ENCODE data around the gene CACNB2.

Gene CACNB2

DNA sequence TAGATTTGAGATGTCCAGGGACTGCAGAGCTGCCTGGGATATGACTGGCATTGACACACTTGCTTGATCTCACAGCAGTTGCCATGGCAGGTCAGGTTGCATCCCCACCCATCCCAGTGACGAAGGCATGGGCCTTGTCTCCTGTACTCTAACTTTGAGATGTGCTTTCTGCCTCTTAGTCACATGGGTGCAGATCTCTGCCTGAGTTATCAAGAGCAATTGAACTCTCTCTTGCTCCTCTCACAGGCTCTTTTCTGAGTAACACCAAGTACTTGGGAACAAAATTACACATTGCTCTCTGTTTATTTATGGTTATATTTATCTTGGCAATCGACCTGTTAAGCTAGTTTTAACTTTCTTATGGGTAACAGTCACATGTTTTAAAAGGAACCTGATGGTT is 273.8 kb downstream of the CACNB2 start:
- Histone ChIP-seq H3K4me3 (ENCODE audit: low read length) (no peak overlapping the region), H3K4me2 (ENCODE audit: low read length) (no peak overlapping the region), H3K9me2 (replicated peaks; ENCODE audit: control insufficient read depth, low read length) (no peaks in the 10 kb centered on the region), H3K9me3 (ENCODE audit: control insufficient read depth, insufficient read depth, low read length) (no peaks in the 10 kb centered on the region), H3K79me2 (ENCODE audit: control insufficient read depth, low read length) (no peaks in the 10 kb centered on the region), H3K4me1 (ENCODE audit: control insufficient read depth, low read length) (peaks cover 8% of the 10 kb centered on the region), H3K27me3 (ENCODE audit: control insufficient read depth, low read length) (no peaks in the 10 kb centered on the region), H3K36me3 (ENCODE audit: control insufficient read depth, low read length) (no peaks in the 10 kb centered on the region), H4K20me1 (ENCODE audit: control insufficient read depth, insufficient read depth, low read depth, low read length) (no peaks in the 10 kb centered on the region), H3K27ac (ENCODE audit: low read depth, low read length) (no peak overlapping the region), H3F3A (ENCODE audit: control insufficient read depth, insufficient read depth) (no peaks in the 10 kb centered on the region)
- TF ChIP-seq, protein P1, sequence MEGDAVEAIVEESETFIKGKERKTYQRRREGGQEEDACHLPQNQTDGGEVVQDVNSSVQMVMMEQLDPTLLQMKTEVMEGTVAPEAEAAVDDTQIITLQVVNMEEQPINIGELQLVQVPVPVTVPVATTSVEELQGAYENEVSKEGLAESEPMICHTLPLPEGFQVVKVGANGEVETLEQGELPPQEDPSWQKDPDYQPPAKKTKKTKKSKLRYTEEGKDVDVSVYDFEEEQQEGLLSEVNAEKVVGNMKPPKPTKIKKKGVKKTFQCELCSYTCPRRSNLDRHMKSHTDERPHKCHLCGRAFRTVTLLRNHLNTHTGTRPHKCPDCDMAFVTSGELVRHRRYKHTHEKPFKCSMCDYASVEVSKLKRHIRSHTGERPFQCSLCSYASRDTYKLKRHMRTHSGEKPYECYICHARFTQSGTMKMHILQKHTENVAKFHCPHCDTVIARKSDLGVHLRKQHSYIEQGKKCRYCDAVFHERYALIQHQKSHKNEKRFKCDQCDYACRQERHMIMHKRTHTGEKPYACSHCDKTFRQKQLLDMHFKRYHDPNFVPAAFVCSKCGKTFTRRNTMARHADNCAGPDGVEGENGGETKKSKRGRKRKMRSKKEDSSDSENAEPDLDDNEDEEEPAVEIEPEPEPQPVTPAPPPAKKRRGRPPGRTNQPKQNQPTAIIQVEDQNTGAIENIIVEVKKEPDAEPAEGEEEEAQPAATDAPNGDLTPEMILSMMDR (IDR thresholded peaks at IDR 0.05; ENCODE audit: low read depth, low read length, poor library complexity, severe bottlenecking), result no peak
- no peak for TF ChIP-seq EZH2phosphoT487 (IDR thresholded peaks at IDR 0.05; ENCODE audit: borderline replicate concordance, low read length)

DNA sequence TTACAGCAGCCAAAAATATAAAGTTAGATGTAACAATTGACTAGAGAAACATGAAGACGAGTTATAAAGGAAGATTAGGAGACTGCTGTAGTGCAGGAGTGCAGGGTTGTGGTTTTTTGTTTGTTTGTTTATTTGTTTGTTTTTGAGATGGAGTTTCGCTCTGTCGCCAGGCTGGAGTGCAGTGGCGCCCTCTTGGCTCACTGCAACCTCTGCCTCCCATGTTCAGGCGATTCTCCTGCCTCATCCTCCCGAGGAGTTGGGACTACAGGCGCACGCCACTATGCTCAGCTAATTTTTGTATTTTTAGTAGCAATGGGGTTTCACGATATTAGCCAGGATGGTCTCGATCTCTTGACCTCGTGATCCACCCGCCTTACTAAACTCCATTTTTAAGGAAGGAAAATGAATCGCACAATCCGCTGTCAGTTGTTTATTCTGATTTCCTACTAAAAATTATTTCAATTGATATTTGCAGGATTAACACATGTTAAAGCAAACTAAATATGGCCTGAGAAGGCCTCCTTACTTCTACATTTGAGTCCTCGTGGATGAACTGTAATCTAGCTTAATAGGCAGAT is 277.8 kb downstream of the CACNB2 start:
- Histone ChIP-seq H3F3A (ENCODE audit: control insufficient read depth, insufficient read depth) (no peaks in the 10 kb centered on the region), H3K9me3 (ENCODE audit: control insufficient read depth, insufficient read depth, low read length) (no peaks in the 10 kb centered on the region), H3K27me3 (ENCODE audit: control insufficient read depth, low read length) (no peaks in the 10 kb centered on the region), H3K4me2 (ENCODE audit: low read length) (no peak overlapping the region), H4K20me1 (ENCODE audit: control insufficient read depth, insufficient read depth, low read depth, low read length) (no peaks in the 10 kb centered on the region), H3K4me3 (ENCODE audit: low read length) (no peak overlapping the region), H3K79me2 (ENCODE audit: control insufficient read depth, low read length) (no peaks in the 10 kb centered on the region), H3K27ac (ENCODE audit: low read depth, low read length) (no peak overlapping the region), H3K36me3 (ENCODE audit: control insufficient read depth, low read length) (no peaks in the 10 kb centered on the region), H3K4me1 (ENCODE audit: control insufficient read depth, low read length) (peaks cover 9% of the 10 kb centered on the region), H3K9me2 (replicated peaks; ENCODE audit: control insufficient read depth, low read length) (no peaks in the 10 kb centered on the region)
- TF ChIP-seq, protein P1 (IDR thresholded peaks at IDR 0.05; ENCODE audit: low read depth, low read length, poor library complexity, severe bottlenecking), result no peak
- no peak for TF ChIP-seq EZH2phosphoT487 (IDR thresholded peaks at IDR 0.05; ENCODE audit: borderline replicate concordance, low read length)

DNA sequence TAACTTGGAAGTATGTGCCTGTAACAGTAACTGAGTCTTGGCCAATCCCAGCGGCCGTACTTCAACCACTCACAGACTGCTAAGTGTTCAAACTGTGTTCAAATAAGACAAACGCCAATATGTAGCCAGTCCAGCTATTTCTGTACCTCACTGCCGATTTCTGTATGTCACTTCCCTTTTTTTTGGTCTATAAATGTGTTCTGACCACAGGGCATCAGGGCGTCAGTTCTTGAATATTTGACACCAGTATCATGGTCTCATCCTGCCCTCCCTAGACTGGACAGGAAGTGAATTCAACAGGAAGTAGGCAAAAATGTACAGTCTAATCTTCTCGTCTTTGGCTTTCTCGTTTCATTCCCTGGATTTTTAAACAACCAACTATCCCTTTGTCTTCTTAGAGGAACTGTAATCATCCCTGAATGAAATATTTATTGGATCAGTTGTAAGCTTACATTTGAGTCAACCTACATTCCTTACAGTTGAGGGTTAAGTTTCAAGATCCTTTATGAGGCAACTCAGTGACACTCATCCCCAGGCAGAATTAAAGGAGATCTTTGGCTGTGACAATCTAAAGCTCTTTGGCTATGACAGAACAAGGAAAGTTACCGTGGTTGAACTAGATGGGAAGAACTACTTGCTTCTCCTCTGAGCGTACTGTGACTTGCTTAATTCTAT is 278.5 kb downstream of the CACNB2 start:
- H3K9me2 ChIP-seq (replicated peaks; ENCODE audit: control insufficient read depth, low read length), result no peaks in the 10 kb centered on the region
- H4K20me1 ChIP-seq (ENCODE audit: control insufficient read depth, insufficient read depth, low read depth, low read length), result no peaks in the 10 kb centered on the region
- H3K4me2 ChIP-seq (ENCODE audit: low read length), result peak overlapping the region; percentile 24; the same call in 1 of the 2 replicates

More for the DNA sequence above, 278.5 kb downstream of the CACNB2 start:
- Histone ChIP-seq H3K36me3 (ENCODE audit: control insufficient read depth, low read length) (no peaks in the 10 kb centered on the region), H3K9me3 (ENCODE audit: control insufficient read depth, insufficient read depth, low read length) (no peaks in the 10 kb centered on the region), H3K27ac (ENCODE audit: low read depth, low read length) (no peak overlapping the region), H3K4me3 (ENCODE audit: low read length) (no peak overlapping the region; the same call in 1 of the 2 replicates), H3F3A (ENCODE audit: control insufficient read depth, insufficient read depth) (no peaks in the 10 kb centered on the region), H3K79me2 (ENCODE audit: control insufficient read depth, low read length) (no peaks in the 10 kb centered on the region), H3K27me3 (ENCODE audit: control insufficient read depth, low read length) (no peaks in the 10 kb centered on the region), H3K4me1 (ENCODE audit: control insufficient read depth, low read length) (peaks cover 9% of the 10 kb centered on the region)
- TF ChIP-seq, protein P1 (IDR thresholded peaks at IDR 0.05; ENCODE audit: low read depth, low read length, poor library complexity, severe bottlenecking), result no peak
- TF ChIP-seq EZH2phosphoT487 (IDR thresholded peaks at IDR 0.05; ENCODE audit: borderline replicate concordance, low read length), result no peak

Measured in DOHH2 (cell line).